Measurements from ENCODE around the gene CNN1. TPM values are rescaled to one million over a fixed set of nuclear protein-coding genes. Genes with fewer than 3 reads are reported as not detected.
"Not testable (repeated sequence)": the region's sequence is repeated elsewhere in the genome, so short reads cannot be mapped to it uniquely, and the experiment has no call there.

CNN1 gene
- total and polyA plus RNA-seq, 2 of the 4 experiments (the other 2 are of a cell fraction), result 102 to 196 TPM

GRCh38 chr19:11598746-11599145, 60.1 kb downstream of the CNN1 start:
- Histone ChIP-seq H3K56ac (ENCODE audit: extremely low read depth, insufficient read depth, low read length) (peak overlapping the region; percentile 22; the same call in 1 of the 2 replicates), H3K23ac (ENCODE audit: low read depth, low read length) (peak overlapping the region; percentile 42; the same call in 1 of the 2 replicates), H4K20me1 (ENCODE audit: insufficient read depth, low read length) (peaks cover 41% of the 10 kb centered on the region), H4K5ac (ENCODE audit: low read depth, low read length) (no peak overlapping the region), H3K9ac (ENCODE audit: low read depth, low read length) (no peak overlapping the region), H2AK5ac (ENCODE audit: low read depth, low read length) (no peak overlapping the region), H2BK20ac (ENCODE audit: low read depth, low read length) (no peak overlapping the region), H3K4me1 (ENCODE audit: control insufficient read depth, insufficient read depth, low read length) (no peaks in the 10 kb centered on the region; the same call in 1 of the 2 replicates), H2AK9ac (replicated peaks; ENCODE audit: low read depth, low read length, poor library complexity) (no peak overlapping the region), H3K14ac (replicated peaks; ENCODE audit: low read depth, low read length) (no peak overlapping the region), H3K4me2 (ENCODE audit: low read depth, low read length) (peak overlapping the region; percentile 17; the same call in 1 of the 2 replicates), H2BK5ac (ENCODE audit: low read depth, low read length, poor library complexity, severe bottlenecking) (no peak overlapping the region), H4K8ac (ENCODE audit: low read depth in 2 of 2, low read length in 2 of 2) (no peak overlapping the region), H3K4ac (ENCODE audit: low read depth, low read length) (no peak overlapping the region), H3K36me3 (ENCODE audit: control insufficient read depth, insufficient read depth, low read length) (peaks cover 12% of the 10 kb centered on the region), H3K9me3 (ENCODE audit: control insufficient read depth, insufficient read depth, low read length) (no peaks in the 10 kb centered on the region), H3K9me1 (ENCODE audit: insufficient read depth, low read length) (peaks cover 10% of the 10 kb centered on the region; the same call in 1 of the 2 replicates), H2BK120ac (ENCODE audit: low read depth, low read length) (no peak overlapping the region), H3K79me1 (ENCODE audit: low read depth in 1 of 2, low read length in 2 of 2) (peaks cover 14 to 48% of the 10 kb centered on the region in 2 experiments), H4K91ac (ENCODE audit: insufficient read depth, low read depth, low read length) (no peak overlapping the region), H2BK15ac (ENCODE audit: low read depth, low read length) (no peak overlapping the region), H2AFZ (replicated peaks; ENCODE audit: low read length, poor library complexity) (no peak overlapping the region), H3K27me3 (ENCODE audit: control insufficient read depth, insufficient read depth, low read length) (no peaks in the 10 kb centered on the region), H3K18ac (ENCODE audit: low read depth, low read length) (no peak overlapping the region), H3K4me3 (ENCODE audit: insufficient read depth, low read depth, low read length) (no peak overlapping the region), H3K27ac (ENCODE audit: insufficient read depth, low read length) (no peak overlapping the region)
- no peak for TF ChIP-seq USF2 (IDR thresholded peaks at IDR 0.05; ENCODE audit: low read depth, low read length)
- no peak for ATAC-seq (ENCODE audit: low read depth)
- no CpG with 5 or more reads among the region's 2 CpGs for WGBS, 2 experiments (ENCODE audit: extremely low coverage in 2 of 2, insufficient read length in 1 of 2)
- in situ Hi-C loops (cut with MboI; ENCODE audit: low sequenced_read_pairs) (no loop called here), intact Hi-C loops (cut with micrococcal nuclease) (no loop called here), dilution Hi-C loops (cut with HindIII; ENCODE audit: low sequenced_read_pairs, unreplicated experiment) (no loop called here)
- ChIA-PET CTCF (no interaction called here), POLR2A (ENCODE audit: unreplicated experiment) (no interaction called here)
- DNase-seq, result no peak
- BruUV-seq (replicated peaks), result no TSS peak

DNA sequence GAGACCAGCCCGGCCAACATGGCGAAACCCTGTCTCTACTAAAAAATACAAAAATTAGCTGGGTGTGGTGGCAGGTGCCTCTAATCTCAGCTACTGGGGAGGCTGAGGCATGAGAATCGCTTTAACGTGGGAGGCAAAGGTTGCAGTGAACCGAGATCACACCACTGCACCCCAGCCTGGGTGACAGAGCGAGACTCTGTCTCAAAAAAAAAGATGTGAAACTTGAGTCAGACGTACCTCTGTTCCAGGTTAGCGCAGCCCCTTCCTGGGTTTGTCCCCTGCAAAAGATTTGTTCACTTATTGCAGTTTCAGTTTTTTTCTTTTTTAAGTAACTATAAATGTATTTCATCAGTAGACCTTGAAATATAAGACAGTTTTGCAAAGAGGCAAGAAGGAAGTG, 61.1 kb downstream of the CNN1 start:
- H2AFZ ChIP-seq (replicated peaks; ENCODE audit: low read length, poor library complexity); POLR2A ChIA-PET (ENCODE audit: unreplicated experiment); H4K8ac ChIP-seq (ENCODE audit: low read depth in 2 of 2, low read length in 2 of 2); H3K14ac ChIP-seq (replicated peaks; ENCODE audit: low read depth, low read length); BruUV-seq (replicated peaks); H3K4ac ChIP-seq (ENCODE audit: low read depth, low read length); H4K91ac ChIP-seq (ENCODE audit: insufficient read depth, low read depth, low read length); H2BK20ac ChIP-seq (ENCODE audit: low read depth, low read length); intact Hi-C loops (cut with micrococcal nuclease); H3K23ac ChIP-seq (ENCODE audit: low read depth, low read length); H4K5ac ChIP-seq (ENCODE audit: low read depth, low read length); H3K56ac ChIP-seq (ENCODE audit: extremely low read depth, insufficient read depth, low read length); H2AK5ac ChIP-seq (ENCODE audit: low read depth, low read length); H3K9me1 ChIP-seq (ENCODE audit: insufficient read depth, low read length); CTCF ChIA-PET; H3K27me3 ChIP-seq (ENCODE audit: control insufficient read depth, insufficient read depth, low read length); in situ Hi-C loops (cut with MboI; ENCODE audit: low sequenced_read_pairs); dilution Hi-C loops (cut with HindIII; ENCODE audit: low sequenced_read_pairs, unreplicated experiment); H2BK120ac ChIP-seq (ENCODE audit: low read depth, low read length); H3K27ac ChIP-seq (ENCODE audit: insufficient read depth, low read length); H3K9me3 ChIP-seq (ENCODE audit: control insufficient read depth, insufficient read depth, low read length); H2BK5ac ChIP-seq (ENCODE audit: low read depth, low read length, poor library complexity, severe bottlenecking); H3K4me2 ChIP-seq (ENCODE audit: low read depth, low read length); H2AK9ac ChIP-seq (replicated peaks; ENCODE audit: low read depth, low read length, poor library complexity); ATAC-seq (ENCODE audit: low read depth); H2BK15ac ChIP-seq (ENCODE audit: low read depth, low read length); H3K18ac ChIP-seq (ENCODE audit: low read depth, low read length); DNase-seq; H3K9ac ChIP-seq (ENCODE audit: low read depth, low read length); H3K4me3 ChIP-seq (ENCODE audit: insufficient read depth, low read depth, low read length); H3K4me1 ChIP-seq (ENCODE audit: control insufficient read depth, insufficient read depth, low read length): not testable (repeated sequence)
- WGBS, 2 experiments (ENCODE audit: extremely low coverage in 2 of 2, insufficient read length in 1 of 2), result 100% methylated on average over 2 of the region's 8 CpGs; no CpG with 5 or more reads in 1 of the 2 experiments
- Histone ChIP-seq H3K36me3 (ENCODE audit: control insufficient read depth, insufficient read depth, low read length) (peaks cover 17% of the 10 kb centered on the region), H4K20me1 (ENCODE audit: insufficient read depth, low read length) (peaks cover 50% of the 10 kb centered on the region), H3K79me1 (ENCODE audit: low read depth in 1 of 2, low read length in 2 of 2) (peaks cover 20 to 56% of the 10 kb centered on the region in 2 experiments)

Measured in IMR-90 (cell line).